HPDE6-E6E7 (cell line): ENCODE measurements around the gene NPAS3.

Experiments
- DNase-seq: peaks from one replicate; pipeline ENCODE4 v3.0.0; 2011; ENCODE audit warnings: missing footprints; ENCODE audit errors: extremely low spot score

NPAS3 gene

GRCh38 chr14:32938719-32939253 is at the start of gene NPAS3:
Gene NPAS3 (plus strand): TSS chr14:32938879.
- DNase-seq: no peak

- no peak for DNase-seq
These were observed 41.5 kb upstream of the NPAS3 start for GRCh38 chr14:32896979-32897697.

DNA sequence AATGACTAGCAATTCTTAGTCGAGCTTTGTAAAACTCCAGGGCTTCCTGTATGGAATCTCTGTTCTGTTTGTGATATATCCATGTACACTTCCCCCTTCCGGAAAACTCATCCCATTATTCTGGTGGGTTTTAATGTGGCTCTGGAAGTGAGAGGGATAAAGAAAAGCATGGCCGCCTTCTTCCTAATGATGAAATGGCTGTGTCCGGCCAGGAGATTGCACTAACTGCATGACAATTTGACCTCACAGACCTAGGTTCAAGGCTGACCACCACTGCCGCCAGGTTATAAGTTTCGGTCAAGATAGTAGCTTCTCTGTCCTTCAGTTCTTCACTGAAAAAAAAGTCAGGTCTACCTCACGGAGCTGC is 41.0 kb upstream of the NPAS3 start:
- DNase-seq: no peak

DNA sequence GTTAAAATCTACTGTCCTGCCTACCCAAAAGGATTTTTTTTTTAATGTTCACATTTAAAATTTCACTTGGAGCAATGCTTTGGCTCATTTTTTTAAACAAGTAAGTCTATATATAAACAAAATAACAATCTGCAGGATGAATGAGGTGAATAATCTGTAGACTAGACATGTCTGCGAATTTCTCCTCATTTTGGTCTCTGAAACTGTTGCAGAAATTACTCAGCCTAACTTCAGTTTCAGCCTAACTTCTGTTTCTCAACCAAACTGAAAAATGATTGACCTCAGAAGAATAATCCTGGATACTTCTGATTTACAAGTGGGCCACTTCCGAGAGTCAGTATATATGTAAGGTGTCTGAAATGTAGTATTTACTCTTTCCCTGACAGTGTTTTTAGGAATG is 39.8 kb upstream of the NPAS3 start:
- DNase-seq: no peak

GRCh38 chr14:32900547-32900946 is 38.1 kb upstream of the NPAS3 start:
- no peak for DNase-seq

DNA sequence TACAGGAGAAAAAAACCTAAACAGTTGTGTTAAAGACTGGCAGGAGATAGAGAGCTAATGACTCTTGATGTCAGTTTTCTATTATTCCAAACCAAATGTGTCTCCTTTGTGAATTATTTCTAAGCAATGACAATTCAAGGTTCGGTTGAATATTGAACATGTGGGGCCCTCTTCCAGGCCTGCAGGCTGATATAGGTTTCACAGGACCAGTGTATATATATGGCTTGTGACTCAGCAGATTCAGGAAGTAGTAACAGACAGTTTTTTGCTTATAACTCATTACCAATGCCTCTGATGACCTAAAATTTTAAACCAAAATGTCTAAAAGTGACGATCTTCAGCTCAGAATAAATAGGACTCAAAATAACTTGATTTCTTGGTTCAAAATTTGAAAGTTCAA is 33.7 kb upstream of the NPAS3 start:
- no peak for DNase-seq

GRCh38 chr14:32906672-32907071 is 32.0 kb upstream of the NPAS3 start:
- no peak for DNase-seq

DNA sequence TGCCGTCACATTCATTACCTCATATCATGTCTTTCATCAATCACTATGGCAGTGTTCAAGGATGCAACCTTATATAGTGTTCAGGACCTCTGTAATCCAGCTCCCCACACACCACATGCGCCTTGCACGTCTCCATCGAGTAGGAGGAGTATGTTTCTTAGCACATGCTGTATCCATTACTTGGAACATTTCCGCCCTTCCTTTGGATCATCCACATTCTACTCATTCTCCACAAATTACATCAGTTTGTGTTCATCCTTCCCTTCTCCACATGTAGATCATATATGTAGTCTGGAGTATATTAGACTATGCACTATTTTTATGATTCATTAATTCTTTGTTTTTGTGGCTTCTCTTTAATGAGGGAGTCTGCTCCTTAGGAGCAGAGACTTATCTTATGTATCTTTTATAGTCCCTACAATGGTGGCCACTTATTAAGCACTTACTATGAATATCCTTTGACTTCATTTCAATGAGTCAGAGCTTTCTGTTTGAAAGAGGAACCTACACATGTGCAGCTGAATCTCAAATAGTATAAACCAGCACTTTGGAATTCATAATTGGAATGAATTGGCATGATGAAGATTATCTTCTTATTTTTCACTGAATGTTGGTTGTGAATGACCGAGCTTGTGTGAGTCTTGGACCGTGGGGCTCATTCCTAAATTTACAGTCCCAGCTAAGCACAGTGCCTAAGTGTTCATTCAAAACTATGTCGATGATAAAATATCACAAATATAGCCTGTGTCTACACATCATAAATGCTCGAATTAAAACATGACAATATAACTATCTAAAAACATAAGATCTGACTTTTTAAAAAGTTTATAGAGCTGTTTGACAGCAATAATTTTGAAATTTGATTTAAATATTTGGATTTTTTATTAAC is 30.2 kb upstream of the NPAS3 start:
- DNase-seq: no peak

DNA sequence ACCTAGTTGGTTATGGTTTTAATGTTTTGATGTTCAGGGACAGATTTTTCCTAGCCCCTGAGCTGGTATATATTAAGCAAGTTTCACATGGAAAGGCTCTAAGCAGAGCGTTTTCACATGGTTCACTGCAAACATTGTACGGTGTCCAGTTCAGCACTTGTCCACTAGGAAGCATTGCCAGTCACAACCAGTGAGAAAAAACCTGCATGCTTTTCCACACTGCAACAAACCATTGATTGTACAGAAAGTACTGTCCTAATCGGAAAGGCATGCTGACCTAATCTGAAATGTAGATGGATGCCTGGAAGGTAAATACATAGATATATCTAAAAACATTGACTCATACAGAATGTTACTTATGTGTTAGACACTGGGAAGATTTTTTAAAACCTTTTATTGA is 25.0 kb upstream of the NPAS3 start:
- no peak for DNase-seq

DNA sequence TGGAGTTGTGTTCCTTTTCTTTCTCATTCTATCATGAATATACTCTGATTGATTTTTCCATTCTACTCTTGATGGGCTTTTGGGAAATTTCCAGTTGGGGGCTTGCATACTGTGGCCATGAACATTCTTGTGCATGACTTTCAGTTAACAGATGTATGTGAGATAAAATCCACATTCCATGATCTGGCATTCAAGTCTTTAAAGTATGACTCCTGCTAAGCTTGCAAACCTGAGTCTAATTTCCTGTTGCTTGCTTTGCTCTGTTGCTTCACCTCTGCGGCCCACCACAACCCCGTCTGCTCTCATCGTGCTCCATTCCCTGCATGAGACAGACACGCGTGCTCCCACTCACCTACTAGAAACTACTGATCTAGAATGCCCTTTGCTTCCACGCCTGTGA is 24.3 kb upstream of the NPAS3 start:
- DNase-seq: no peak

- DNase-seq: no peak
These were observed 17.9 kb upstream of the NPAS3 start for GRCh38 chr14:32920696-32921276.

GRCh38 chr14:32925439-32925838 is 13.2 kb upstream of the NPAS3 start:
- DNase-seq: no peak

DNA sequence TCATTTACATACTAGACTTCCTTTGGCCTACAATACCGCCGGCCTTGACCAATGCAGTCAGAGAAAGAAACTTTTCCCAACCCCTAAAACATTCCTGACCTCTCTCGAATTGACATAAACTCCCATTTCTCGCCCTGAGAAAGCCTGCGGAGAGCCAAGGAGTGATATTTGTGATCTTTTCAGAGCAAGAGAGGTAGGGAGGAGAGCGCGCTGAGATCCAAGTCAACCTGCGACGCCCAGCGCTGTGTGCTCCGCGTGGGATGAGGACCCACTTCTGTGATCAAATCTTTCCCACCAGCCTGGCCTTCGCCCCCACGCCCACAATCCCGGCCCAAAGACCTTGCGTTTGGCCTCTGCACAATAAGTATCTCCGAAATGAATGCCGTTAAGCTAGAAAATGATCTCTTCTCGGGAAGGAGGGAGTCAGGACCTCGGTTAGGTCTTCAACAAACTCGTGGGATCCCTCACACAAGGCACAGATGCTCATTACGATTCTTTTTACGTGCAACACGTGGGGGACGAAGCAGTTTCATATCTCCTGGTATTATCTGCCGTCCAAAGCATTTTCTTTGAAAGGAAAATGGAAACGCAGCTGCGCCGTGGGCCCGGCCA is 6.3 kb upstream of the NPAS3 start:
- DNase-seq: no peak

DNA sequence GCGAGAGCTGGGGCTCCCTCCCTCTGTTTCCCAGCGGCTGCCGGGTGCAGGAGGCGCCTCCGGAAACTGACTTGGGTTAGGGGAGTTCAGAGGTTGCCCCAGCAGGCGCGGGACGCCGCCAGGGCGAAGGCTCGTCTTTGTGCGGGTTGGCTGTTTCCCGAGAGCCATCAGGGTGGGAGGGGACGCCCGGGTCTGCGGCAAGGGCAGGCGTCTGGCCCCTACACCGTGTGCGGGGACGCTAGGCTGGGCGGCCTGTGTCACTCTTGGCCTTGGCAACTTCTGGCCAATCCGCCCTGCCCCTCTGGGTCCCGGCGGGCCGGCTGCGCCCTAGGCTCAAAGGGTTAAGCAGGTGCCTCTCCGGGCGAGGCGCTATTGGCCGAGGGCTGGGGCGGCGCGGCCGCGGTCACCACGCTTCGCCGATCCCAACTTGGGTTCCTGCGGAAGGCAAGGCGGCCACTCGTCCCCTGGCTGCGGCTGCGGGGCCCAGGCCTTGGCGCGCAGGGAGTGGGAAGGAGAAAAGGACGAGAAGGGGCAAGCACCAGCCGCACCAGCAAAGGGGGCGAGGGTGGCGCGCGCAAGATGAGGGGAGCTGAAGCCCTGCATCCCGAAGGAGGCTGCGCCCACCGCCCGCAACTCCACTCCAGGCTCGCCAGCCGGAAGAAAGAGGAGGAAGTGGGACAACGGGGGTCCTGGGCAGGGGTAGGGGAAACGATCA is 5.6 kb upstream of the NPAS3 start:
- DNase-seq: no peak

DNA sequence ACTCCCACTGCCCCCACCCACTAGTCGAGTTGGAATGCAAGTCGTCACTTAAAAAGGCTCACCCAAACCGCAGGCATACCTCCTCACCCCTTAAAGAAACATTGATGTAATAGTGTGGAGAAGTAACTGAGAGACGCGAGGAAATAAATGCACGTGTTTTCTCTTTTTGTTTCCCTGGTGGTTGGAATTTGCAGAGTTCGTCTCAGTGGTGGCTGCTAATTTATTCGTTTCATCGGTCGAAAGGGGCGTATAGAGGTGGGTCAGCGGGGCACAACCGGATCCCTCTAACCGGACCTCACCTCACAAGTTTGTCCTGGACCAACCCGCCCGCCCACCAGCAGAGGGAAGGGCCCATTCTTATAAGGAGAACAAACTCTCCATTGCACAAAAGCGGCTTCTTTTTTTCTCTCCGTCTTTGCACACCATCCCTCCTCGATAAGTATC is 5.0 kb upstream of the NPAS3 start:
- no peak for DNase-seq

DNA sequence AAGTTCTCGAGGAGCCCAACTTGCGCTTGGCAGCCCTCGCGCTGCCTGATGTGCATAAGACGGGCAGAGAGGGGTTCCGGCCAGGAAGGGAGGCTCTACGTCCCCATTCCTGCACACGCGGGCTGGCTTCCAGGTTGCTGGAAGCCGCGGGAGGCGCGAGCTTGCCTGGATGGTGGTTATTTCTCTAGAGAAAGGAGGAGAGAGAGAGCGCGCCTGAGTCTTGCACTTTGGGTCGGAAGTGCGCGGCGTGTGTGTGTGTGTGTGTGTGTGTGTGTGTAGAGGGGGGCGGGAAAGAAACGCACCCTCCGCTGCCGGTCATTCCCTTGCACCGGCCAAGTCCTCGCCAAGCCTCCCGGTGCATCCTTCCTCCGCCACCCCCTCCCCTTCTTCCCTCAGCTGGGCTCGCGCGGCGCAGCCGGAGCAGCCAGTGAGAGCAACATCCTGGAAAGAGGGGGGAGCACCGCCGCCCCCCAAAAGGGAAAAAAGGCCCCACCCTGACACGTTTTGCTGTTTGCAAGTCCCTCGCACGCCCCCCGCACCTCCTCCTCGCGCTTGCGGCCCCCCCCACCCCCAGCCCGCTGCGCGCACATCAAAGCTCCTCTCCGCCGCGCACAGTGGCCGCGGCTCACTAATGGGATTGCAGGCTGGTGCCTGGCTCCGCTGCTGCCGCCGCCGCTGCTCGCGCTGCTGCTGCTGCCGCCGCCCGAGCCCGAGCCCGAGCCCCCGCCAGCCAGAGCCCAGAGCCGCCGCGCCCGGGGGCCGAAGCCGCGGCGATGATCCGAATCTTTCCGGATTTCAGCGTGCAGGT is 4.4 kb upstream of the NPAS3 start:
- no peak for DNase-seq

DNA sequence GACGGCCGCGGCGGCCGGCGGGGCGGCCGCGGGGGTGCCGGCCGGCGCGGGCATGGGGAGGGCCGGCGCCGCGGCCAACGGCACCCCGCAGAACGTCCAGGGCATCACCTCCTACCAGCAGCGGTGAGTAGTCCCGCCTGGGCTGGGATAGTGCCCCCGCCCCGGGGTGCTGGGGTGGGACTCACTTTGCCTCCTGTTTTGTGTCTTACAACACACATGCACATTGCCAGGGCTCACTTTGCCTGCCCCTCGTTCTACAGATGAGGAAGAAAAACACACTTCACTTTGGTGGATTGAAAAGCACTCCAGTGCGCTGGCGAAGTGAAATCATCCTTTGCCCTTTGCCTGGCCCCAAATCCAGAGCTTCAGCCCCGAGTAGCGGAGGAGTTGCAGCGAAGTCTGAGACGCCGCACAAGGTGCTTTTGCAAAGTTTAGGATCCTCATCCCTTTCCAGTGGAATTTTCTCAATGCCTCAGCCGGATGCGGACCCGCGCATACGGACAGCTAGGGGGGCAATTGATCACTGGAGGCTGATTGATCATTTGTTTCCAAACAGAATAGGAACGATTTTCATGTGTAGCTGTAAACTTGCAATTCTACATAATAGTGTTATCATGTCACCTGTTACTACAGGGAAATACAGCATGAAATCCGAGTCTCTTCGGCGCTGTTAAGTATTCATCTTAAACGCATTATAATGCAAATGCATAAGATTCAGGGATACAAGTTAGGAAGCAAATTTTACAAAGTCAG is 3.6 kb upstream of the NPAS3 start:
- DNase-seq: no peak

DNA sequence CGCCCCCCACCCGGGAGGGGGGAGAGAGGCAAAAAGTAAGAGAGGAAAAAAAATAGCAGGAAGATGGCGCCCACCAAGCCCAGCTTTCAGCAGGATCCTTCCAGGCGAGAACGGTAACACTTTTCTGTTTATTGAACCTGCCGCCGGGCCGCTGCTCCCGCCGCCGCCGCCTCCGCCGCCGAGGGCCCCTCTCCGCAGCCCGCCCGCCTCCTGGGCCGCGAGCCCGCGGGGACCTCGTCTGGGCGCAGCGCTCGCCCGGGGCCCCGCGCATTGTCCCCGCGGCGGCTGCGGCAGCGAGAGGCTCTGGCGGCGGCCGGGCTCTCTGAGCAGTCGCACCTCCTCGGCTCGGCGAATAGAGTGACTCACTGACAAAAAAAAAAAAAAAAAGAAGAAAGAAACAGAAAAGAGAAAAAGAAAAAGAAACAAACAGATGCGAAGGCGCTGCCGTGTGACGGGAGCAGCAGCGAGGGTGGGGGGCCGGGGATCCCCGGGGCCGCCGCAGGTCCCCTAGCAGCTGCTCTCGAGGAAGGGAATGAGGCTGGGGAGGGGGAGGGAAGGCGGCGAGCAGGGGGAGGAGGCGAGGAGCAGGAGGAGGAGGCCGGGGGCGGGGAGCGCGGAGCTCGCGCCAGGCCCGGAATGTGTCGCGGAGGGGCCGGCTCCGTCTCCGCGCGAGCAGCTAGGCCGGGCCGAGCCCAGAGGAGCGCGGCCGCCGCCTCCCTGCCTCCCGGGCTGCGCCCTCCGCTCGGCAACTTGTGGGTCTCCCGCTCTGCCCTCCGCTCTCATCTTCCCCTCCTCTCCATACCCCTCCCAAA is 781 bp downstream of the NPAS3 start:
- no peak for DNase-seq

GRCh38 chr14:32940066-32940651 is 1.5 kb downstream of the NPAS3 start:
- no peak for DNase-seq
